Measurements from ENCODE around the gene PRPS1. TPM values are rescaled to one million over a fixed set of nuclear protein-coding genes. Genes with fewer than 3 reads are reported as not detected.

PRPS1 gene
- total and polyA plus RNA-seq, 4 donors, result 13.3 to 32.2 (median 26.1) TPM

GRCh38 chrX:107624893-107625292, 3.4 kb upstream of the PRPS1 start:
- Histone ChIP-seq H3K4me3 (ENCODE audit: low read depth in 1 of 3, low read length in 3 of 3) (no peak overlapping the region), H3K9ac (ENCODE audit: low read depth in 1 of 2, low read length in 2 of 2) (no peak overlapping the region), H3K4me1 (ENCODE audit: control insufficient read depth in 4 of 4, insufficient read depth in 4 of 4, low read length in 3 of 4) (peaks cover 0 to under 1% (median under 1%) of the 10 kb centered on the region in 4 donors), H3K9me3 (ENCODE audit: control insufficient read depth in 4 of 4, low read length in 3 of 4) (peaks cover 0 to 2% (median 0%) of the 10 kb centered on the region in 4 donors), H3K36me3 (ENCODE audit: control insufficient read depth in 4 of 4, insufficient read depth in 3 of 4, low read depth in 1 of 4, low read length in 3 of 4) (no peaks in the 10 kb centered on the region), H3K27me3 (ENCODE audit: control insufficient read depth in 4 of 4, insufficient read depth in 4 of 4, low read length in 3 of 4) (no peaks in the 10 kb centered on the region), H3K27ac (ENCODE audit: low read depth in 1 of 2, low read length in 2 of 2) (no peak overlapping the region)
- TF ChIP-seq EGR1 (IDR thresholded peaks at IDR 0.05; ENCODE audit: low read depth in 2 of 2) (no peak), CTCF (IDR thresholded peaks at IDR 0.05; ENCODE audit: low read depth, low read length, missing input control) (no peak), YY1 (IDR thresholded peaks at IDR 0.05) (no peak), FOXA2 (IDR thresholded peaks at IDR 0.05) (no peak), HNF4G (IDR thresholded peaks at IDR 0.05) (no peak), RAD21 (IDR thresholded peaks at IDR 0.05) (no peak), RXRA (IDR thresholded peaks at IDR 0.05) (no peak), NR2F2 (IDR thresholded peaks at IDR 0.05) (no peak), FOXA1 (IDR thresholded peaks at IDR 0.05) (no peak), SP1 (IDR thresholded peaks at IDR 0.05) (no peak)
- 99% methylated on average over 2 of the region's 2 CpGs for WGBS
- no peak for DNase-seq (ENCODE audit: low spot score)

GRCh38 chrX:107625739-107626138, 2.6 kb upstream of the PRPS1 start:
- no peaks in the 10 kb centered on the region for H3K27me3 ChIP-seq (ENCODE audit: control insufficient read depth in 4 of 4, insufficient read depth in 4 of 4, low read length in 3 of 4)
- DNase-seq (ENCODE audit: low spot score), result no peak
- H3K9me3 ChIP-seq (ENCODE audit: control insufficient read depth in 4 of 4, low read length in 3 of 4), result peaks cover 0 to 2% (median 0%) of the 10 kb centered on the region in 4 donors
- H3K36me3 ChIP-seq (ENCODE audit: control insufficient read depth in 4 of 4, insufficient read depth in 3 of 4, low read depth in 1 of 4, low read length in 3 of 4), result no peaks in the 10 kb centered on the region
- no peak for TF ChIP-seq GABPA (IDR thresholded peaks at IDR 0.05 in 1 of 2, conservative IDR thresholded peaks at IDR 0.05 in 1 of 2)
- no peak for TF ChIP-seq HNF4G (IDR thresholded peaks at IDR 0.05)
- no peak for TF ChIP-seq REST (IDR thresholded peaks at IDR 0.05)
- H3K4me1 ChIP-seq (ENCODE audit: control insufficient read depth in 4 of 4, insufficient read depth in 4 of 4, low read length in 3 of 4), result peaks cover 0 to 5% (median 3%) of the 10 kb centered on the region in 4 donors
- WGBS, result 84% methylated on average over 5 of the region's 5 CpGs
- no peak overlapping the region for H3K4me3 ChIP-seq (ENCODE audit: low read depth in 1 of 3, low read length in 3 of 3)
- H3K9ac ChIP-seq (ENCODE audit: low read depth in 1 of 2, low read length in 2 of 2), result no peak overlapping the region
- H3K27ac ChIP-seq (ENCODE audit: low read depth in 1 of 2, low read length in 2 of 2), result no peak overlapping the region

- TF ChIP-seq MAX (IDR thresholded peaks at IDR 0.05), result no peak
- no peak for TF ChIP-seq SP1 (IDR thresholded peaks at IDR 0.05)
- H3K36me3 ChIP-seq (ENCODE audit: control insufficient read depth in 4 of 4, insufficient read depth in 3 of 4, low read depth in 1 of 4, low read length in 3 of 4), result no peaks in the 10 kb centered on the region
- H3K9me3 ChIP-seq (ENCODE audit: control insufficient read depth in 4 of 4, low read length in 3 of 4), result peaks cover 0 to 2% (median 0%) of the 10 kb centered on the region in 4 donors
- H3K4me1 ChIP-seq (ENCODE audit: control insufficient read depth in 4 of 4, insufficient read depth in 4 of 4, low read length in 3 of 4), result peaks cover 0 to 5% (median 3%) of the 10 kb centered on the region in 4 donors
- H3K4me3 ChIP-seq (ENCODE audit: low read depth in 1 of 3, low read length in 3 of 3), result no peak overlapping the region
- 92% methylated on average over 12 of the region's 12 CpGs for WGBS
- no peak overlapping the region for H3K9ac ChIP-seq (ENCODE audit: low read depth in 1 of 2, low read length in 2 of 2)
- DNase-seq (ENCODE audit: low spot score), result no peak
- H3K27ac ChIP-seq (ENCODE audit: low read depth in 1 of 2, low read length in 2 of 2), result no peak overlapping the region
- H3K27me3 ChIP-seq (ENCODE audit: control insufficient read depth in 4 of 4, insufficient read depth in 4 of 4, low read length in 3 of 4), result no peaks in the 10 kb centered on the region
These were observed 1.8 kb upstream of the PRPS1 start for GRCh38 chrX:107626481-107626880.

All from liver (tissue), 9 donors.